ENCODE data around the gene SLC28A2.
"Not testable (repeated sequence)": the region's sequence is repeated elsewhere in the genome, so short reads cannot be mapped to it uniquely, and the experiment has no call there.

The SLC28A2 gene

GRCh38 chr15:45262906-45263461 is 10.9 kb downstream of the SLC28A2 start:
- no peak for DNase-seq (ENCODE audit: low spot score)

DNA sequence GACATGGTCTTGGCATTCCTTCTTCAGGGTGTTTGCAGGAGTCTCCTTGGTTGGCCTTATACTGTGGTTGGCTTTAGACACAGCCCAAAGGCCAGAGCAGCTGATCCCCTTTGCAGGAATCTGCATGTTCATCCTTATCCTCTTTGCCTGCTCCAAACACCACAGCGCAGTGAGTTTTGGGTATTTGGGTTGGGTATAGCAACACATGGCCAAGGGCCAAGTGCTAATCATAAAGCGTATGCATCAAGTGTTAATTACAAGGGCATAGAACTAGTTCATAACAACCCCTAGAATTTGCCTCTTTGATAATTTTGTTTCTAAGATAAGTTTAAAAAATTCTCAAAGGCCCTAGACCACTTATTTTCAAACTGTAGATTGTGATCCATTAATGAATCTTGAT is 11.8 kb downstream of the SLC28A2 start:
- DNase-seq (ENCODE audit: low spot score) = no peak

- no peak for DNase-seq (ENCODE audit: low spot score)
Observed at GRCh38 chr15:45265506-45265905, 13.5 kb downstream of the SLC28A2 start.

DNA sequence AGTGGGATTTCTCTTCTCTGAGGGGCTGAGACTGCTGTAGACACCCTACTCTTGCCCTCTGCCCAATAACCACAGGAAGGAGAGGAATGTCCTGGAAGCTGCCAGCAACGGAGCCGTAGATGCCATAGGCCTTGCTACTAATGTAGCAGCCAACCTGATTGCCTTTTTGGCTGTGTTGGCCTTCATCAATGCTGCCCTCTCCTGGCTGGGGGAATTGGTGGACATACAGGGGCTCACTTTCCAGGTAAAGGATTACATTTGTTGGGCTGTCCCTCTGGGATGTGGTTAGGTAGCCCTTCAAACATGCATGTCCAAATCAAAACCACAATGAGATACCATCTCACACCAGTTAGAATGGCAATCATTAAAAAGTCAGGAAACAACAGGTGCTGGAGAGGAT is 16.1 kb downstream of the SLC28A2 start:
- DNase-seq (ENCODE audit: low spot score) = no peak

DNA sequence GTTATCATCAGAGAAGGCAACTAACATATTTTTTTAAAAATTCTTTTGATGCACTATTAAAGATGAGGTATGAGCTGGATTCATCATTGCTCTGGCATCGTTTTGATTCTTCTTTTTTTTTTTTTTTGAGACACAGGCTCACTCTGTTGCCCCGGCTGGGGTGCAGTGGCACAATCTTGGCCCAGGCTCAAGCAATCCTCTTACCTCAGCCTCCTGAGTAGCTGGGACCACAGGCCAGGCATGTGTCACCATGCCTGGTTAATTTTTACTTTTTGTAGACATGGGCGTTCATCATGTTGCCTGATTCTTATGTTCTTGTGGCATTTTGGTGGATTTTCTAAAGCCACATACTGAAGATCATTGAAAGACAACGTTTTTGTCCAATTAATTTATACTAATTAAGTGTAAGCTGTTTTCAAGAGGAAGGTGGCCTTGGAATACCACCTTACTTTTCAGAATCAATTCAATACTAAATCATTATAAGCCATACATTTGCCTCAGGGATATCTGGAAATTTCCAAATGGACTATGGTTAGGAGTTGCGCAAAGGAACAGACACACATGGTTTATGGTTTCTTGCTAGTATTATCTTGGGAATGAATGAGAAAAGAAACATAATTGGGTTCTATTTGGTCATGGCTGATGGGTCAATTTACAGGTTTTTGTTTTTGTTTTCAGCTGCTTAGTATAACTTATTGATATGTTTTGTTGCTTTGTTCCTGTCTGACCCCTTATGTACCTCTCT is 22.8 kb downstream of the SLC28A2 start:
- no peak for DNase-seq (ENCODE audit: low spot score)

DNA sequence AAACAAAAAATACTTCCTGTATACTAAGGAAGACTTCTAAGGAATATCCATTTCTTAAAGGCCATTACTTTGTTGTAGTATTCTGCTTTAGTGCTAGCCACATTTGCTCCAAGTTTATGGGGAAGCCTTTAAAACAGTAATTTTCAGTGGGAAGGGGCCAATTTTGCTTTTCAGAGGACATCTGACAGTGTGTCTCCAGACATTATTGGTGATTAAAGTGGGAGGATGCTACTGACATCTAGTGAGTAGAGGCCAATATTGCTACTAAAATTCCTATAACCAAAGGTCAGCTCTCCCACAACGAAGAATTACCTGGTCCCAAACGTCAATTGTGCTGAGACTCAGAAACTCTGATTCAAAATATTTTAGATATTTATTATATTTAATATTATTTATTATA is 24.8 kb downstream of the SLC28A2 start:
- peak; percentile 36 for DNase-seq (ENCODE audit: low spot score)

- DNase-seq (ENCODE audit: low spot score) = peak; percentile 98
Observed at GRCh38 chr15:45279024-45279698, 27.1 kb downstream of the SLC28A2 start.

GRCh38 chr15:45285413-45285812 is 33.4 kb downstream of the SLC28A2 start:
- DNase-seq (ENCODE audit: low spot score) = no peak

DNA sequence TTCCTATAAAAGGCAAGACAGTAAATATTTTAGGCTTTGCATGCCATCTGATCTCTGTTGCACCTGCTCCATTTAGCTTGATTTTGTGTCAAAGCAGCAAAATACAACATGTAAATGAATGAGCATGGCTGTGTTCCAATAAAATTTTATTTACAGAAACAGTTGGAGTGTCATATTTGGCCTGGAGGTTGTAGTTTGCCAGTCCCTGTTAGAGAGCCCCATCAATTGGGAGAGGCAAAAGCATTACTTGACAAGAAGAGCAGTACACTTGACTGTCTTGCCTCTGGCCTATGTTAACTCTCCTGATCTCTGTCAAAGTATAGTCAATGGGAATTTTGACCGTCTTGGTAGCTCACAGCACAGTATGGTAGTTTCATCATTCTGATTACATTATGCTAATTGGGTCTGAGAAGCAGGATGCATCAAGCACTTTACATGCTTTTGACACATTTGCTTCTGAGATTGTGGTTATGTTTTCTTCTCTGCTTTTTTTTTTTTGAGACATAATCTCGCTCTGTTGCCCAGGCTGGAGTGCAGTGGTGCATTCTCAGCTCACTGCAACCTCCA is 35.4 kb downstream of the SLC28A2 start:
- DNase-seq (ENCODE audit: low spot score) = no peak

DNA sequence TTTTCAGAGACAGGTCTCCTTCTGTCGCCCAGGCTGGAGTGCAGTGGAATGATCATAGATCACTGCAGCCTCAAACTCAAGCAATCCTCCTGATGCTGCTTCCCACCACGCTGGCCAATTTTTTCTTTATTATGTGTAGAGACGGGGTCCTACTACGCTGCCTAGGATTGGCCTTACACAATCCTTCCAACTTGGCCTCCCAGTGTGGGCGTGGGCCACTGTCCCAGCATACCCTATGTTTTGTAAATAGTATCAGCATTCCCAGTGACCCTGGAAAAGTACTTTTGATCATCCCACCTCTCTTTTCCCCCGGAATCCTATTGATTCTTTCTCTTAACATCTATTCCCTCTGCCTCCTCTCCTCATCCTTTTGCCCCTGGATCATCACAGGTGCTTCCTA is 36.9 kb downstream of the SLC28A2 start:
- DNase-seq (ENCODE audit: low spot score) = no peak

DNA sequence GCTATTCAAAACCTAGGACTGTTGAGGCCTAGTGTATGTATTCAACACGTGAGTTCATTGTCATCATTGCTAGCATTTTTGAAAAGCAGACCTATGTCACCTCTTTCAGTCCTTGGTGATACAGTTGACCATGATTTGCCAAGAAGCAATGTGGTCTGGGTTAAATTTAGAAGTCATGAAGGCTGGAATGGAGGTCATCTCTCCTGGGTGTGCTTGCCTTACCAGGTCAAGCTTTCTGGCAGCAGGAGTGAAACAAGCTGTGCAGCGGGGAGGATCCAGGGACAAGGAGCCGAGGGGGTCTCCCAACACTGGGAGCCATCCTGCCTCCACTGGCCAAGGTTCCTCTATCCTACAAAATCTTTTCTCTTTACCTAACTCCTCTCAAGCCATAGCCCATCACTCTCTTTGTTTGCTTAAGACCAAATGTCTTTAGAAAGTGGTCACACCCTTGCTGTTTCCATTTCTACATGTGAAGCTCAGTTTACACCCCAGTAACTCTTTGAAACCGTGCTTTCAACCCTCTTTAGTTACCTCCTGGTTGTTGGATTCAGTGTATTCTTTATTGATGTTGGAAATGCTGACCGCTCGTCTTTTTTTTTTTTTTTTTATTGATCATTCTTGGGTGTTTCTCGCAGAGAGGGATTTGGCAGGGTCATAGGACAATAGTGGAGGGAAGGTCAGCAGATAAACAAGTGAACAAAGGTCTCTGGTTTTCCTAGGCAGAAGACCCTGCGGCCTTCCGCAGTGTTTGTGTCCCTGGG is 40.0 kb downstream of the SLC28A2 start:
- DNase-seq (ENCODE audit: low spot score) = no peak

DNA sequence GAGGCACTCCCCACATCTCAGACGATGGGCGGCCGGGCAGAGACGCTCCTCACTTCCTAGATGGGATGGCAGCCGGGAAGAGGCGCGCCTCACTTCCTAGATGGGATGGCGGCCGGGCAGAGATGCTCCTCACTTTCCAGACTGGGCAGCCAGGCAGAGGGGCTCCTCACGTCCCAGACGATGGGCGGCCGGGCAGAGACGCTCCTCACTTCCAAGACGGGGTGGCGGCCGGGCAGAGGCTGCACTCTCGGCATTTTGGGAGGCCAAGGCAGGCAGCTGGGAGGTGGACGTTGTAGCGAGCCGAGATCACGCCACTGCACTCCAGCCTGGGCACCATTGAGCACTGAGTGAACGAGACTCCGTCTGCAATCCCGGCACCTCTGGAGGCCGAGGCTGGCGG is 41.3 kb downstream of the SLC28A2 start:
- DNase-seq (ENCODE audit: low spot score) = not testable (repeated sequence)

DNA sequence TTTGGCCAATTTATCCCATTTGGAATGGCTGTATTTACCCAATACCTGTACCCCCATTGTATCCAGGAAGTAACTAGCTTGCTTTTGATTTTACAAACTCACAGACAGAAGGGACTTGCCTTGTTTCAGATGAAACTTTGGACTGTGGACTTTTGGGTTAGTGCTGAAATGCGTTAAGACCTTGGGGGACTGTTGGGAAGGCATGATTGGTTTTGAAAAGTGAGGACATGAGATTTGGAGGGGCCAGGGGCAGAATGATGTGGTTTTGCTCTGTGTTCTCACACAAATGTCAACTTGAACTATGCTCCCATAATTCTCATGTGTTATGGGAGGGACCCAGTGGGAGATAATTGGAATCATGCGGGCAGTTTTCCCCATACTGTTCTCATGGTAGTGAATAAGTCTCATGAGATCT is 46.9 kb downstream of the SLC28A2 start:
- not testable (repeated sequence) for DNase-seq (ENCODE audit: low spot score)

DNA sequence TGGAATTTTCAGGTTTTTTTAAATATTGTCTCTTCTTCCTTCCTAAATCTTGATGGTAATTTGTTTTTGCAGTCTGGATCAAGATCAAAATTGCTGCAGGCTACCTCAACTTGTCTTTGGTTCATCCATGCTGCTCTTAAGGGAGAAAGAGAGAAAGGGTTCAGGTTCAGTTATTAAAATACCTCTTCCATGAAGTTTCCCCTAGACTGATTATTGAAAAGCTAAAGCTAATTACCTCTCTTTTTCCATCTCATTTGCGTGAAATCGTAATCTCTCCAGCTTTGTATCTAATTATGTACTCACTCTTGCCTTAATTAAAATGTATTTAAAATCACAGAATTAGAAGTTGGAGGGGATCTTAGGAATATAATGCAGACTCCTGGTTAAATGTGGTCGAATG is 52.7 kb downstream of the SLC28A2 start:
- no peak for DNase-seq (ENCODE audit: low spot score)

GRCh38 chr15:45306105-45306504 is 54.1 kb downstream of the SLC28A2 start:
- DNase-seq (ENCODE audit: low spot score) = no peak

- no peak for DNase-seq (ENCODE audit: low spot score)
Observed at GRCh38 chr15:45307230-45307924, 55.3 kb downstream of the SLC28A2 start.

- DNase-seq (ENCODE audit: low spot score) = not testable (repeated sequence)
Observed at GRCh38 chr15:45314117-45314516, 62.1 kb downstream of the SLC28A2 start.

- DNase-seq (ENCODE audit: low spot score) = peak; percentile 41
Observed at GRCh38 chr15:45314960-45315359, 62.9 kb downstream of the SLC28A2 start.

GRCh38 chr15:45319472-45320214 is 67.6 kb downstream of the SLC28A2 start:
- DNase-seq (ENCODE audit: low spot score) = no peak

DNA sequence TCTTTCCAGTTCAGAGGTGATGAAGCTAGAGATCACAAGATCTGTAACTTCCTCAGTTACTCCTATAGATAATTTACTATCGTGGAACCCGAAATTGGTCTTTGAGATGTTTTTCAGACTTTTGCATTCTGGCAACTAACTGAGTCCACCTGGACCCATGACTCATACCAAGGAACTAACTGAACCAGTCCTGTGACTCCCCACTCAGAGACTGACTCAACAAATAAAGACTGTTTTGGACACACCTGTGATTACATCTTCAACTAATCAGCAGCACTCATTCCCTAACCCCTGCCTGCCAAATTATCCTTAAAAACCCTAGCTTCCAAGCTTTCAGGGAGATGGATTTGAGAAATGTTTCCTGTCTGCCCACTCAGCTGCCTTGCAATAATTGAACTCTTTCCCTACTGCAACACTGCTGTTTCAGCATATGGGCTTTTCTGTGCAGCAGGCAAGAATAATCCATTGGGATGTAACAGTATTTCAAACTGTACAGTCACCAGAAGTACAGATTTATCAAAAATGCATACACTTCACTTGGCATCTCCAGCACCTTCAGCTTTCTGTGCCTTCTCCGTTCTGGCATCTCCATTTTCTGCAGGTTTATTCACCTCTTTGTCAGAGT is 68.7 kb downstream of the SLC28A2 start:
- no peak for DNase-seq (ENCODE audit: low spot score)

Measured in SK-N-DZ (cell line).